PC-9 (cell line): ENCODE data around the gene RAB33B. TPM values are rescaled to one million over a fixed set of nuclear protein-coding genes. Genes with fewer than 3 reads are reported as not detected.

Experiments used
- BruUV-seq: library from RNA; stranded (reverse); fragments of 400-500 nt; replicated peaks from 2 replicates; lab custom pipeline; 2021; lab: Mats Ljungman, UMichigan
- CTCF ChIA-PET: fragments of 300-600 bp; sonication (Branson Sonifier 250); formaldehyde crosslinking; loops from one replicate; lab custom pipeline; 2022; ENCODE audit warnings: antibody characterized with exemption; lab: Charles Lee
- POLR2A ChIA-PET: fragments of 300-600 bp; sonication (Branson Sonifier 250); formaldehyde crosslinking; loops from one replicate; lab custom pipeline; 2022; ENCODE audit warnings: antibody characterized with exemption; ENCODE audit not compliant: unreplicated experiment; lab: Charles Lee
- DNase-seq, 2 experiments: peaks; one replicate each; pipeline versions ENCODE4 v3.0.0 to v3.0.0-alpha.2; 2015 to 2022; ENCODE audit warnings: mixed read lengths in 1 of 2
- H2AFZ ChIP-seq: fragments of 200-600 bp; sonication (generic); 2 replicates; pipeline ENCODE4 v1.8.1; 2017; ENCODE audit warnings: antibody characterized with exemption
- H3F3A ChIP-seq: fragments of 200-600 bp; sonication (generic); 2 replicates; pipeline ENCODE4 v1.8.1; 2017; ENCODE audit warnings: antibody characterized with exemption, mild to moderate bottlenecking, low read depth; ENCODE audit not compliant: insufficient read depth
- H3K27ac ChIP-seq: fragments of 200-600 bp; sonication (generic); 2 replicates; pipeline ENCODE4 v1.6.1; 2016; ENCODE audit warnings: mixed run types
- H3K27me3 ChIP-seq: fragments of 200-600 bp; sonication (generic); 2 replicates; pipeline ENCODE4 v1.6.1; 2016; ENCODE audit warnings: low read depth, mixed run types; ENCODE audit not compliant: insufficient read depth
- H3K36me3 ChIP-seq: fragments of 200-600 bp; sonication (generic); 2 replicates; pipeline ENCODE4 v1.6.1; 2016; ENCODE audit warnings: low read depth, mixed run types
- H3K4me1 ChIP-seq: fragments of 200-600 bp; sonication (generic); replicated peaks from 2 replicates; pipeline ENCODE4 v1.6.1; 2016; ENCODE audit warnings: mixed run types; ENCODE audit not compliant: insufficient read depth
- H3K4me2 ChIP-seq: fragments of 200-600 bp; sonication (generic); 2 replicates; pipeline ENCODE4 v1.6.1; 2017; ENCODE audit warnings: mixed run types
- H3K4me3 ChIP-seq: fragments of 200-600 bp; sonication (generic); 2 replicates; pipeline ENCODE4 v1.6.1; 2016; ENCODE audit warnings: mixed run types
- H3K79me2 ChIP-seq: fragments of 200-600 bp; sonication (generic); 2 replicates; pipeline ENCODE4 v1.6.1; 2017; ENCODE audit warnings: low read depth, mixed run types
- H3K9me2 ChIP-seq: fragments of 200-600 bp; sonication (generic); 2 replicates; pipeline ENCODE4 v1.8.1; 2017; ENCODE audit warnings: mild to moderate bottlenecking; ENCODE audit not compliant: insufficient read depth
- H3K9me3 ChIP-seq: fragments of 200-600 bp; sonication (generic); 2 replicates; pipeline ENCODE4 v1.8.1; 2016; ENCODE audit warnings: low read depth; ENCODE audit not compliant: insufficient read depth
- H4K20me1 ChIP-seq: fragments of 200-600 bp; sonication (generic); 2 replicates; pipeline ENCODE4 v1.8.1; 2017; ENCODE audit not compliant: insufficient read depth
- EZH2 ChIP-seq: fragments of 200-600 bp; sonication (generic); IDR thresholded peaks from 2 replicates; pipeline ENCODE4 v1.8.0; 2017; ENCODE audit warnings: antibody characterized with exemption, low read depth
- intact Hi-C: fragments of 100-400 bp; cut with micrococcal nuclease; formaldehyde crosslinking; loops from one replicate; pipeline ENCODE4 v1.10.0; 2022; ENCODE audit not compliant: unreplicated experiment
- total RNA-seq: library from RNA; stranded (reverse); gene quantifications from 2 replicates; pipeline ENCODE4 v1.2.3, GENCODE V29; 2021
- TF ChIP-seq, protein P1 (sequence below): fragments of 200-600 bp; sonication (generic); conservative IDR thresholded peaks from 2 replicates; pipeline ENCODE4 v1.6.1; 2017; ENCODE audit warnings: mixed run types, antibody characterized with exemption, mild to moderate bottlenecking, moderate library complexity

RAB33B gene
- total RNA-seq, 1 experiment from 2014 or later, result 7.7 TPM

DNA sequence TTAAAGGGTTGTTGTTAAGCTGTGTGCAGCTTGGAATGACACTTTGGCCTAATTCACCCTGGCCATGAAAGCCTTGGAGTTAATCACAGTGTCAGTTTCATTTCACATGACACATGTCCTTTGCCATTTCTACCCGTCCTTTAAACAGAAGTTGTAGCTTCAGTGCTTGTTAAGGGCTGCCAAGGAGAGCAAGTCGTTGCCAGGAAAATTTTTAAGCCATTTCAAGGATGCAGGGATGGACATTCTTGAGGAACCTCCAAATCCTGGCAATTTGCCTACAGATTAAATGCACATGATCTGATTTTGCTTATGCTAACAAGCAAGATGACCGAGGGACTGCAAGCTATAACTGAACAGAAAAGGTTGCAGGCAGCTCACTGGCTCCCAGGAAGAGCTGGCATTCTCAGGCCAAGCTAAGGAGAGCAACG lies 61.6 kb downstream of the RAB33B start:
- BruUV-seq, result no TSS peak
- CTCF ChIA-PET, result interaction anchor here (1.2 kb wide), 1 partner anchor 28 kb away, joined by 7 read pairs; no protein-coding TSS in a partner anchor
- Histone ChIP-seq H3K4me2 (no peak overlapping the region), H4K20me1 (no peaks in the 10 kb centered on the region), H3K4me3 (no peak overlapping the region), H3F3A (no peaks in the 10 kb centered on the region), H3K79me2 (no peaks in the 10 kb centered on the region), H3K9me2 (no peaks in the 10 kb centered on the region), H3K4me1 (no peaks in the 10 kb centered on the region), H3K36me3 (peaks cover 5% of the 10 kb centered on the region; the same call in 1 of the 2 replicates), H3K9me3 (no peaks in the 10 kb centered on the region), H2AFZ (no peak overlapping the region), H3K27ac (no peak overlapping the region), H3K27me3 (no peaks in the 10 kb centered on the region)
- intact Hi-C loops, result no loop called here
- TF ChIP-seq EZH2, result no peak
- TF ChIP-seq, protein P1, sequence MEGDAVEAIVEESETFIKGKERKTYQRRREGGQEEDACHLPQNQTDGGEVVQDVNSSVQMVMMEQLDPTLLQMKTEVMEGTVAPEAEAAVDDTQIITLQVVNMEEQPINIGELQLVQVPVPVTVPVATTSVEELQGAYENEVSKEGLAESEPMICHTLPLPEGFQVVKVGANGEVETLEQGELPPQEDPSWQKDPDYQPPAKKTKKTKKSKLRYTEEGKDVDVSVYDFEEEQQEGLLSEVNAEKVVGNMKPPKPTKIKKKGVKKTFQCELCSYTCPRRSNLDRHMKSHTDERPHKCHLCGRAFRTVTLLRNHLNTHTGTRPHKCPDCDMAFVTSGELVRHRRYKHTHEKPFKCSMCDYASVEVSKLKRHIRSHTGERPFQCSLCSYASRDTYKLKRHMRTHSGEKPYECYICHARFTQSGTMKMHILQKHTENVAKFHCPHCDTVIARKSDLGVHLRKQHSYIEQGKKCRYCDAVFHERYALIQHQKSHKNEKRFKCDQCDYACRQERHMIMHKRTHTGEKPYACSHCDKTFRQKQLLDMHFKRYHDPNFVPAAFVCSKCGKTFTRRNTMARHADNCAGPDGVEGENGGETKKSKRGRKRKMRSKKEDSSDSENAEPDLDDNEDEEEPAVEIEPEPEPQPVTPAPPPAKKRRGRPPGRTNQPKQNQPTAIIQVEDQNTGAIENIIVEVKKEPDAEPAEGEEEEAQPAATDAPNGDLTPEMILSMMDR, result no peak
- POLR2A ChIA-PET, result no interaction called here
- DNase-seq, result no peak

DNA sequence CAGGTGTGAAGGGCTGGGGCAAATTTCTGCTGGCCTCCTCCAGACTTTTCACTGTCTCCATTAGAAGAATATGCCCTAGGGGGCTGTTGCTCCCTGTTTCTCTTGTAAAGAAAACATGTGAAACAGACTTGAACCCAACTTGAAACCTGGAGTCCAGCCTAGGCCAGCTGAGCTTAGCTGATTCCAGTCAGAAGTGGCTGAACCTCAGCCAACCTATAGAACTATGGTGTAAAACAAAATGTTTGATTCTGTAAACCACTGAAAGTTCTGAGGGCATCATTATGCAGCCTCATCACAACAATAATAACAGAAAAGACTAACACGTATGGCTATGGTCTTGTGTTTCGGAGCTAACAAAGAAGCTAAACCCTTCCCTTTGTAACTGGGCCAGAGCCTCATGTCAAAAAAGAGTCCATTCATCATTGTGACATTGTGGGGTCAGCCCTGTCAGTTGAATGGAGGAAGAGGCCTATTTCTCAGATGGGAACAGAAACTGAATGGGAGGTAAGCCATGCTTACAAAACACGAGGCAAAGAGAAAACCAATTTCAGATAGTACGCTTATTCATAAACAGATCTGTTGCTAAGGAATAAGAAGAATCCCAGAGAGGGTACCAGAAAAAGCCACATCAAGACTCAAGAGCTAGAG lies 68.0 kb downstream of the RAB33B start:
- Histone ChIP-seq H3K4me1 (no peaks in the 10 kb centered on the region), H3K36me3 (peaks cover 10% of the 10 kb centered on the region; the same call in 1 of the 2 replicates), H3K4me2 (no peak overlapping the region), H3K9me2 (no peaks in the 10 kb centered on the region), H3K79me2 (no peaks in the 10 kb centered on the region), H3K27ac (no peak overlapping the region), H3F3A (no peaks in the 10 kb centered on the region), H3K27me3 (no peaks in the 10 kb centered on the region), H3K9me3 (no peaks in the 10 kb centered on the region), H4K20me1 (0 out of 2 replicates have a peak, but pooled peaks cover 2% of the 10 kb centered on the region), H3K4me3 (no peak overlapping the region), H2AFZ (no peak overlapping the region)
- DNase-seq, result no peak
- POLR2A ChIA-PET, result interaction anchor here (0.6 kb wide), 1 partner anchor 23 kb away, joined by 11 read pairs; no protein-coding TSS in a partner anchor
- TF ChIP-seq, protein P1, result no peak
- TF ChIP-seq EZH2, result no peak
- intact Hi-C loops, result loop anchor here (10.0 kb wide), 1 partner anchor 117 kb away; no protein-coding TSS in a partner anchor
- no TSS peak for BruUV-seq
- CTCF ChIA-PET, result no interaction called here

DNA sequence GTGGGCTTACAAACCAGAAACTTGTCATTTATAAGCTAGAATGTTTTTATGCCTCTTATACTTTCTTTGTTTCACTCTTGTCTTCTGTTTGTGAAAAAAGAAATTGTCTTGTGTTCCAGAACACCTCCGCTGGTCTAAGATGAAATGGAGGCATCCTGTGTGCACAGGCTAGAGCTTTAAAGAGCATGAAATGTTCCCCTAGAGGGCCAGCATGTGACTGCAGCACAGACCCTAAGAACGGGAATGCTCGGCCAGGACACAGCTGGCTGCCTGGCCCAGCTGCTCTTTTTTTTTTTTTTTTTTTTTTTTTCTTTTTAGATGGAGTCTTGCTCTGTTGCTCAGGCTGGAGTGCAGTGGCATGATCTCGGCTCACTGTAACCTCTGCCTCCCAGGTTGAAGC lies 68.5 kb downstream of the RAB33B start:
- no peak overlapping the region for H3K4me2 ChIP-seq
- H3F3A ChIP-seq, result no peaks in the 10 kb centered on the region
- no peak overlapping the region for H3K27ac ChIP-seq
- intact Hi-C loops, result loop anchor here (10.0 kb wide), 1 partner anchor 118 kb away; no protein-coding TSS in a partner anchor
- H3K9me2 ChIP-seq, result no peaks in the 10 kb centered on the region
- H3K36me3 ChIP-seq, result peaks cover 10% of the 10 kb centered on the region; the same call in 1 of the 2 replicates
- no peaks in the 10 kb centered on the region for H3K79me2 ChIP-seq
- H4K20me1 ChIP-seq, result 0 out of 2 replicates have a peak, but pooled peaks cover 2% of the 10 kb centered on the region
- DNase-seq, result no peak
- H2AFZ ChIP-seq, result no peak overlapping the region
- H3K4me3 ChIP-seq, result no peak overlapping the region
- H3K4me1 ChIP-seq, result no peaks in the 10 kb centered on the region
- BruUV-seq, result no TSS peak
- ChIA-PET POLR2A (no interaction called here), CTCF (no interaction called here)
- H3K27me3 ChIP-seq, result no peaks in the 10 kb centered on the region
- H3K9me3 ChIP-seq, result no peaks in the 10 kb centered on the region
- no peak for TF ChIP-seq EZH2
- TF ChIP-seq, protein P1, result no peak
